Endothelial cell of umbilical vein (primary cell): ENCODE measurements around the gene CFAP70. TPM values are rescaled to one million over a fixed set of nuclear protein-coding genes. Genes with fewer than 3 reads are reported as not detected.

Source experiments
- BruUV-seq: library from RNA; stranded (reverse); fragments of 400-500 nt; replicated peaks from 2 replicates; lab custom pipeline; 2021; lab: Mats Ljungman, UMichigan
- CTCF ChIA-PET: fragments of 300-600, 350-600 bp; sonication (Branson Sonifier 250); formaldehyde crosslinking; loops from one replicate; lab custom pipeline; 2021; ENCODE audit warnings: antibody characterized with exemption, inconsistent platforms; lab: Charles Lee
- POLR2A ChIA-PET: fragments of 300-600, 350-600 bp; sonication (Branson Sonifier 250); formaldehyde crosslinking; loops from one replicate; lab custom pipeline; 2021; ENCODE audit warnings: antibody characterized with exemption, inconsistent platforms; lab: Charles Lee
- DNase-seq: peaks from one replicate; pipeline ENCODE4 v3.0.0-alpha.2; 2011; ENCODE audit warnings: low read depth, low spot score
- FAIRE-seq: peaks from 2 replicates; lab custom pipeline; 2011; peaks lifted over from hg19 to GRCh38; lab: Jason Lieb, UNC
- H2AFZ ChIP-seq: 2 replicates; pipeline ENCODE4 v1.6.0; 2012; ENCODE audit warnings: low read depth, low read length, control low read depth, inconsistent platforms
- H3K27ac ChIP-seq: 2 replicates; pipeline ENCODE4 v1.5.1; 2011; ENCODE audit warnings: low read depth, mild to moderate bottlenecking, control low read depth, low read length, moderate library complexity; ENCODE audit not compliant: insufficient read depth
- H3K27me3 ChIP-seq, 2 experiments: 2 replicates each; pipeline versions ENCODE4 v1.6.0 to v1.6.1; 2011; ENCODE audit warnings: low read length in 2 of 2, mixed read lengths in 1 of 2; ENCODE audit not compliant: control insufficient read depth in 2 of 2, insufficient read depth in 2 of 2
- H3K36me3 ChIP-seq, 2 experiments: 2 replicates in 1 of 2; 3 replicates in 1 of 2; pipeline ENCODE4 v1.5.1; 2011; ENCODE audit warnings: low read length in 2 of 2, mild to moderate bottlenecking in 1 of 2, moderate library complexity in 1 of 2; ENCODE audit not compliant: control insufficient read depth in 2 of 2, insufficient read depth in 2 of 2; ENCODE audit errors: extremely low read depth in 1 of 2
- H3K4me1 ChIP-seq: 3 replicates; pipeline ENCODE4 v1.5.1; 2011; ENCODE audit warnings: mild to moderate bottlenecking, low read length; ENCODE audit not compliant: control insufficient read depth, insufficient read depth; ENCODE audit errors: extremely low read depth
- H3K4me2 ChIP-seq: 2 replicates; pipeline ENCODE4 v1.6.1; 2011; ENCODE audit warnings: low read length, control low read depth, mixed read lengths; ENCODE audit not compliant: insufficient read depth
- H3K4me3 ChIP-seq, 3 experiments: fragments of 200-600 bp in 1 of 3; sonication (generic), shearing (Covaris generic) in 1 of 3; replicated peaks in 1 of 3; 2 replicates each; pipeline ENCODE4 v1.5.1; 2011 to 2016; ENCODE audit warnings: control low read depth in 3 of 3, low read length in 3 of 3, mild to moderate bottlenecking in 2 of 3, inconsistent platforms in 1 of 3, low read depth in 1 of 3, moderate library complexity in 1 of 3; ENCODE audit not compliant: insufficient read depth in 1 of 3
- H3K79me2 ChIP-seq: 2 replicates; pipeline ENCODE4 v1.6.0; 2012; ENCODE audit warnings: low read length, inconsistent platforms; ENCODE audit not compliant: control insufficient read depth, insufficient read depth
- H3K9ac ChIP-seq: replicated peaks from 2 replicates; pipeline ENCODE3; 2011; ENCODE audit warnings: low read length, control low read depth; ENCODE audit not compliant: insufficient read depth; ENCODE audit errors: extremely low read depth
- H3K9me1 ChIP-seq: replicated peaks from 3 replicates; pipeline ENCODE4 v1.6.0; 2011; ENCODE audit warnings: mild to moderate bottlenecking, low read length; ENCODE audit not compliant: control insufficient read depth, insufficient read depth; ENCODE audit errors: extremely low read depth
- H3K9me3 ChIP-seq: replicated peaks from 2 replicates; pipeline ENCODE4 v1.5.1; 2012; ENCODE audit warnings: low read length, inconsistent platforms; ENCODE audit not compliant: control insufficient read depth, insufficient read depth
- H4K20me1 ChIP-seq: replicated peaks from 2 replicates; pipeline ENCODE3; 2011; ENCODE audit warnings: mild to moderate bottlenecking, low read length; ENCODE audit not compliant: control insufficient read depth, insufficient read depth; ENCODE audit errors: extremely low read depth
- CTCF ChIP-seq, 2 donors: IDR thresholded peaks; 1 replicate in 1 of 2; 2 replicates in 1 of 2; pipeline ENCODE4 v1.5.1; 2011; ENCODE audit warnings: low read length in 2 of 2, mild to moderate bottlenecking in 2 of 2, moderate library complexity in 2 of 2, control low read depth in 1 of 2, inconsistent platforms in 1 of 2, low read depth in 1 of 2; ENCODE audit not compliant: insufficient read depth in 1 of 2; ENCODE audit errors: extremely low read depth in 1 of 2
- EZH2 ChIP-seq: IDR thresholded peaks from 2 replicates; pipeline ENCODE4 v1.6.1; 2012; ENCODE audit warnings: borderline replicate concordance, low read depth, mild to moderate bottlenecking, moderate library complexity, low read length, inconsistent platforms; ENCODE audit not compliant: severe bottlenecking
- FOS ChIP-seq: IDR thresholded peaks from 2 replicates; pipeline ENCODE4 v1.6.1; 2011; ENCODE audit warnings: mild to moderate bottlenecking, low read length, moderate library complexity, borderline replicate concordance; ENCODE audit not compliant: insufficient read depth
- GATA2 ChIP-seq: IDR thresholded peaks from 2 replicates; pipeline ENCODE4 v1.7.0; 2011; ENCODE audit warnings: low read depth, mild to moderate bottlenecking, moderate library complexity, mixed read lengths, low read length; ENCODE audit not compliant: insufficient read length, insufficient read depth
- JUN ChIP-seq: IDR thresholded peaks from 2 replicates; pipeline ENCODE4 v1.6.1; 2011; ENCODE audit warnings: borderline replicate concordance, low read depth; ENCODE audit not compliant: insufficient read length, insufficient read depth
- MAX ChIP-seq: IDR thresholded peaks from 2 replicates; pipeline ENCODE4 v1.6.1; 2011; ENCODE audit not compliant: insufficient read depth, insufficient read length
- MYC ChIP-seq: IDR thresholded peaks from one replicate; pipeline ENCODE4 v1.6.1; 2011; ENCODE audit warnings: mild to moderate bottlenecking, low read depth, low read length
- POLR2A ChIP-seq: IDR thresholded peaks from 2 replicates; pipeline ENCODE4 v1.6.1; 2012; ENCODE audit warnings: low read depth, mild to moderate bottlenecking, control low read depth, low read length
- POLR2AphosphoS5 ChIP-seq: IDR thresholded peaks from 2 replicates; pipeline ENCODE4 v1.6.1; 2012; ENCODE audit warnings: low read depth, mild to moderate bottlenecking, control low read depth, low read length, moderate library complexity; ENCODE audit not compliant: insufficient read depth
- dilution Hi-C: fragments of 300-500 bp; cut with MboI; formaldehyde crosslinking; loops from one replicate; pipeline ENCODE4 v1.15.0; 2019; ENCODE audit warnings: low sequenced_read_pairs; ENCODE audit not compliant: extremely low pct_ligation_motif_present
- intact Hi-C: fragments of 100-400 bp; cut with micrococcal nuclease; formaldehyde crosslinking; loops from one replicate; pipeline ENCODE4 v1.10.0; 2022
- polyA plus RNA-seq, 4 experiments: library from polyadenylated mRNA; depleted of rRNA in 3 of 4; stranded (reverse) in 3 of 4; unstranded in 1 of 4; fragments of >200 nt; gene quantifications; 2 replicates each; pipeline versions ENCODE4 v1.2.1 to v1.2.3, GENCODE V29; 2011 to 2012; ENCODE audit warnings: missing spikeins in 1 of 4
- total RNA-seq: library from RNA; stranded (reverse); gene quantifications from 2 replicates; pipeline ENCODE4 v1.2.3, GENCODE V29; 2021

The CFAP70 gene
- total and polyA plus RNA-seq, 2 donors (not counting 3 experiments of a cell fraction or from before 2014, with no cell fraction given): 0.19 to 0.27 TPM

- POLR2A ChIA-PET: no interaction called here
These were observed 29.6 kb upstream of the CFAP70 start for GRCh38 chr10:73388228-73388627.

More at GRCh38 chr10:73388228-73388627, 29.6 kb upstream of the CFAP70 start:
- Histone ChIP-seq H3K27me3 (no peaks in the 10 kb centered on the region), H3K4me2 (no peak overlapping the region), H3K79me2 (no peaks in the 10 kb centered on the region), H3K9me3 (no peaks in the 10 kb centered on the region), H3K9me1 (no peaks in the 10 kb centered on the region), H3K36me3 (peaks cover 8 to 9% of the 10 kb centered on the region in 2 experiments), H3K9ac (no peak overlapping the region), H3K27ac (no peak overlapping the region), H2AFZ (no peak overlapping the region), H4K20me1 (peaks cover 2% of the 10 kb centered on the region), H3K4me1 (no peaks in the 10 kb centered on the region), H3K4me3 (no peak overlapping the region)
- intact Hi-C loops (no loop called here), dilution Hi-C loops (no loop called here)
- TF ChIP-seq EZH2 (no peak), MYC (no peak), MAX (no peak), JUN (no peak), FOS (no peak), CTCF (IDR thresholded peaks at IDR 0.05; ENCODE audit: extremely low read depth in 1 of 2, insufficient read depth in 1 of 2, low read depth in 1 of 2, low read length in 2 of 2) (no peak), GATA2 (no peak), POLR2AphosphoS5 (no peak), POLR2A (no peak)
- FAIRE-seq: no peak
- no TSS peak for BruUV-seq
- no peak for DNase-seq
- CTCF ChIA-PET: no interaction called here
